ENCODE data around the gene HDAC2.

Gene HDAC2

GRCh38 chr6:113908801-113909200 lies 62.1 kb downstream of the HDAC2 start:
- DNase-seq, result no peak

- no peak for DNase-seq
These were observed 63.7 kb downstream of the HDAC2 start for GRCh38 chr6:113907102-113907815.

- no peak for DNase-seq
These were observed 67.2 kb downstream of the HDAC2 start for GRCh38 chr6:113903666-113904330.

- DNase-seq, result no peak
These were observed 69.5 kb downstream of the HDAC2 start for GRCh38 chr6:113901482-113901881.

- DNase-seq, result peak in 1 of 2 donors; percentile 15
These were observed 76.0 kb downstream of the HDAC2 start for GRCh38 chr6:113894712-113895674.

- DNase-seq, result no peak
These were observed 77.1 kb downstream of the HDAC2 start for GRCh38 chr6:113893866-113894265.

GRCh38 chr6:113893451-113893850 lies 77.5 kb downstream of the HDAC2 start:
- no peak for DNase-seq

- DNase-seq, result no peak
These were observed 81.9 kb downstream of the HDAC2 start for GRCh38 chr6:113888956-113889630.

- no peak for DNase-seq
These were observed 82.5 kb downstream of the HDAC2 start for GRCh38 chr6:113888493-113888892.

- no peak for DNase-seq
These were observed 84.4 kb downstream of the HDAC2 start for GRCh38 chr6:113886512-113886911.

GRCh38 chr6:113884011-113884410 lies 86.9 kb downstream of the HDAC2 start:
- DNase-seq, result no peak
